HG03442 (cell line): ENCODE measurements around the gene GMDS.
"Not testable (repeated sequence)": the region's sequence is repeated elsewhere in the genome, so short reads cannot be mapped to it uniquely, and the experiment has no call there.

Experiments used
- ATAC-seq: cut with Tn5 transposase; IDR thresholded peaks from one replicate; pipeline ENCODE4 v1.9.1; 2021; ENCODE audit warnings: mild to moderate bottlenecking, moderate library complexity; ENCODE audit not compliant: unreplicated experiment

The GMDS gene

DNA sequence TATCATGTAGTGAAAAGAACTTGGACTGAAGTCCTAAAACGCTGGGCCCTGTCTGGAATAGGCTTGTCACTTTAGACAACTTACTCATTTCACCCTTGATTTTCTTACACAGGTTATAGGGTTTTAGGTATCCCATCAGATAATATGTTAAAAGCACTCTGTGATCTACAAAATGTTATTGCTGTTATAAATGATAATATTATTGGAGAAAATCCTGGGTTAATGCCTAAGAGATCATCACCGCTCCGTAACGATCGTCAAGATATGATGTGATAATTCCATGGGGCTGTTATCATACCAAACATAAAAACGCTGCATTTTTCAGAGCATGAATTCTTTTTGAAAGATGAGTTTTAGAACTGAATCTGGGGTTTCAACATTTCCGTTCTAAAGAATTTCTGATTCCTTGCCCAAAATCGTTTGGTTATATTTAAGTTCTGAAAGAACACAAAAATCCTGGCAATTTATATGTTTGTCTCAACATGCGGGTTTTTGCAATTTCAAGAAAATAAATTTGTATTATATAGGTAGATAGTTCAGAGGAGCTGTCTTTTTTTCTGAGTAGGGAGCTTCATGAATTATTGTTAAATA, 480.9 kb downstream of the GMDS start:
- ATAC-seq: no peak

DNA sequence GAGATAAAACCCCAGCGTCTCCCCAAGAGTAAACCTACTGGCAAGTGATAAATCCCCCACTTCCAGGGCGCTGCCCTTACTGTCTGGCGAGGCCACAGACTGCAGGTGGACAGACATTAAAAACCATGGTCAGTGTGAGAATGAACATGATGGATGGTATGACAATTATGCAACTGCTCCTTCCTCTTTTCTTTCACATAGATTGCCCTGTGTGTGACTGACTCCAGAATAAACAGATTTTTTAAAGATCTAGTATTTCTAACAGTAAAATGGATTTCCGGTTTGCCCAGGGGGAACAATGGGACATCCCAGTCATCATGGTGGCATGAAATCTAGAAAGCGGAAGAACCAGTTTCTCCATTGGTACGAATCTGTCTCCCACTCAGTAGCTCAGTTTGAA, 482.0 kb downstream of the GMDS start:
- ATAC-seq: no peak

DNA sequence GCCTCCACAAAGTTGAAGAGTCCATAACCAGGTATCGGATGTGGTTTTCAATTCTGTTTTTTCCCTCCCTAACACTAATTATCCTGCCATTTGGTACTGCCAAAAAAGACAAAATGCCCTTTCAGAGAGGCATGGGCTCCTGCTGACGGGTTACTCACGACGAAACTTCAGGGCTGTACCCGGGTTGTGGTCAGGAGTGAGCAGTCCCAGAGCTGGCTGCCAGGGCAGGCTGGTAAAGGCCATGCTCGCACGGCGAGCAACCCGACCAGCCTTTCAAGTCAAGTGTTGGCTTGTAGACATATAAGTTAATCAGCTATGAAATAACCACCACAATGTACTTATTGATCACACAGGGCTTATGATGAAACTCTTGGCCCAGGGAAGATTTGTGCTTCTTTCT, 483.2 kb downstream of the GMDS start:
- no peak for ATAC-seq

- no peak for ATAC-seq
These were observed 483.9 kb downstream of the GMDS start for GRCh38 chr6:1761477-1761877.

DNA sequence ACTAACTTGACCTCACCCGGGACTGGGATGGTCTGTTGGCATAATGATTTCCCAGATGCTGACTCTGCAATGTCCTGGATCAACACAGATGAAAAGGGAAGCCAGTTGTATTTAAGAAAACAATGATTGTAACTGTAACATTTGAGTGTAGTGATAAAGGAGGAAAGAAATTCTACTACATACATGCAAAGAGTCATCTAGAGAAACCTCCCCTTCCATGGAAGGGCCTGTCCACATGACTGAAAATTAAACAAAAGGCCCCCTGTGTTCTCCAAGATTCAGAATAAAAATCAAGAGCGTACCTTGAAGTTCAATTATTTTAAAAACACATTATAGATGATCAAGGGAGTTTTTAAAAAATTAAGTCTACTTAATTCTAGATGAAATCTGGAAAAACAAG, 484.5 kb downstream of the GMDS start:
- no peak for ATAC-seq

GRCh38 chr6:1759870-1760269, 485.5 kb downstream of the GMDS start:
- ATAC-seq: no peak

DNA sequence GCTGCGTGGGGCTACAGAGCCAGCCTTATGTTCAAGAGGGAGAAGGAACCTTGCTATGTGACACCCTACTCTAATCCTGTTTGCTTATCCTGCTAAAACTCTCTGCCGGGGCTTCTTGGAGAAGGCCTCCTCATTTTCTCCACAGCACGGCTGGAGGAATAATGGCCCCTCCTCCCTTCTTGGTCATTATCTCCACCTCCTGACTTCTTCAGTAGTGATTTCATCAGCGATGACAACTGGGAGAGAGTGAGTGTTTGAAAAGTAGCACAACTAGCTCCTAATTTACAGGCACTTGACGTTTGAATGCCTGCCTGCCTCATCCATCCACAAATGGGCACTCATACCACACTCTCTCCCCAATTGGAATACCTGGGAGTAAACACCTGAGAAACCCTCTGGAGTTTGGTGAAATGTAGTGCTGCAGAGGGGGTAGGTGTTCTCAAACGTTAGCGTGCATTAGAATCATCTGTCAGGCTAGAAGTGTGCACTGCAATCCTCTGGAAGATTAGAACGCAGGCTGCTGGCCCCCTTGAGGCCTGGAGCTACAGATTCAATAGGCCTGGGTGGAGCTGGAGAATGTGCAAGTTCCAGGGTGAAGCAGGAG, 487.2 kb downstream of the GMDS start:
- no peak for ATAC-seq

- ATAC-seq: no peak
These were observed 488.3 kb downstream of the GMDS start for GRCh38 chr6:1757131-1757530.

DNA sequence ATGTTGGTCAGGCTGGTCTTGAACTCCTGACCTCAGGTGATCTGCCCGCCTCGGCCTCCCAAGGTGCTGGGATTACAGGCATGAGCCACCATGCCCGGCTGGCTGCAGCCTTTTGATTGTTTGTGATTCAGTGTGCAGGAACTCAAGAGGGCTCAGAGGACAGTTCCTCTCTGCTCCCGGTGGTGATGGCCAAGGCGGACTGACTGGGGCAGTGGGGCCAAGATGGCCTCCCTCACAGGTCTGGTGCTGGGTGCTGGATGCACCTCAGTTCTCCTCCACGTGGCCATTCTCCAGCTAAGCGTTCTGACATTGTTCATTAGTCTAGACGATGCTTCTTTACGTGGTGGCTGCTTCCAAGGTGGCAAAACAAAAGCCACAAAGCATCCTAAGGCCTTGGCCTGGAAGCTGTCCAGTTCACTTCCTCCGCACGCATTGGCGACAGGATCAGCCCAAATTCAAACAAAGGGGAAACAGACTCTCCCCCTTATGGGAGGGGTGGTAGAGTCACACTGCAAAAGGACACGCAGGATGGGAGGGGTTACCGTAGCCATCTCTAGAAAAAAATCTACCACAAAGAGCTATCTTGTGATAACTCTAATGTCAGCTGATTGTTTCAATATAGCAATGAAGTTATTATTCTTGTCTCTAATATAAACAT, 488.8 kb downstream of the GMDS start:
- no peak for ATAC-seq

GRCh38 chr6:1751063-1751462, 494.3 kb downstream of the GMDS start:
- ATAC-seq: not testable (repeated sequence)

DNA sequence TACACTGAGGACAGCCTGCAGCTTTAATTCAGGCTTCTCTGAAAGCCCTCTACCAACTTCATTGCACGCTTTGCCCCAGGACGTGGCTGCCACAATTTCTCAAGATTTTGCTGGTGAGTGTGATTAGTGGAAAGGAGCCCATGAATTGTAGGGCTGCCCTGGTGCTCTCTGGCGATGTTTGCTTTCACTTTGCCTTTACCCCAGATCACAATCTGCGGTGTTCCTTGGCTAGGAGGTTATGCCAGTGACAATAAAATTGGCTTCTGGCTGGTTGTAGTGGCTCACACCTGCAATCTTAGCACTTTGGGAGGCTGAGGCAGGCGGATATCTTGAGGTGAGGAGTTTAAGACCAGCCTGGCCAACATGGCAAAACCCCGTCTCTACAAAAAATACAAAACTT, 496.4 kb downstream of the GMDS start:
- no peak for ATAC-seq

GRCh38 chr6:1747531-1747930, 497.9 kb downstream of the GMDS start:
- ATAC-seq: no peak

DNA sequence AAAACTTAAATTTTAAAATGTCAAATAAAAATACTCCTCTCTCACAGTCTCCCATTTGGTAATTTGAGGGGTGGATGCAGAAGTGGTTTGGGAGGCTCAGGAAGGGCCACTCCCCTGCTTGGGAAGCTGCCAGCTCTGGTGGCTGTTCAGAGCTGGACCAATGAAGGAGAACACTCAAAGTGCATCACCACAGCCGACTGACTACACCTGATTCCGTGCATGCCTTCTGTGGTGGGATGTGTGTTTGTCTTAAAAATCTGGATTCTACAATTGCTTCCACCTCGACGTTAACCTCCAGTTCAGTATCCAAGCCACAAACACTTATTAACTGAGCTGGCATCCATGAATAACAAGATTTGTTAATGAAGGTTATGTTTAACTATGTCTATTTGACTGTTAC, 498.4 kb downstream of the GMDS start:
- no peak for ATAC-seq

DNA sequence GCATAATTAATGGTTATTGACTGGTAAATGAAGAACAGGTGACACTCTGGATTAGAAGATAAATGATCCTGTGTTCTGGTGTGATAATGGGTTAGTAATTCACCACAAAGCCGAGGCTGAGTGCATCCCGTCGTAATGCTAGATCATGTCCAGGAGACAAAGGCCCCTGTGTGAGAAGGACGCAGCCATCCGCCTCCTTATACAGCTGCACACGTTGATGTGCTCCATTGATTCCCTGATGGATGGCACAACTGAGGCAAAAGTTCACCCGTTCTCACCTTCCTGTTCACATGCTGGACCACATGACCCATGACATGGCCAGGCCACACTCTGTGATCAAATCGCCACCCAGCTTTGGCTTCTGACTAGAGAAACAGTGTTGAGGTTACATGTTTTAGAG, 499.6 kb downstream of the GMDS start:
- ATAC-seq: no peak

- no peak for ATAC-seq
These were observed 500.9 kb downstream of the GMDS start for GRCh38 chr6:1744543-1744942.

- peak; percentile 89 for ATAC-seq
These were observed 505.7 kb downstream of the GMDS start for GRCh38 chr6:1739680-1740079.

GRCh38 chr6:1739220-1739619, 506.2 kb downstream of the GMDS start:
- ATAC-seq: peak; percentile 36

DNA sequence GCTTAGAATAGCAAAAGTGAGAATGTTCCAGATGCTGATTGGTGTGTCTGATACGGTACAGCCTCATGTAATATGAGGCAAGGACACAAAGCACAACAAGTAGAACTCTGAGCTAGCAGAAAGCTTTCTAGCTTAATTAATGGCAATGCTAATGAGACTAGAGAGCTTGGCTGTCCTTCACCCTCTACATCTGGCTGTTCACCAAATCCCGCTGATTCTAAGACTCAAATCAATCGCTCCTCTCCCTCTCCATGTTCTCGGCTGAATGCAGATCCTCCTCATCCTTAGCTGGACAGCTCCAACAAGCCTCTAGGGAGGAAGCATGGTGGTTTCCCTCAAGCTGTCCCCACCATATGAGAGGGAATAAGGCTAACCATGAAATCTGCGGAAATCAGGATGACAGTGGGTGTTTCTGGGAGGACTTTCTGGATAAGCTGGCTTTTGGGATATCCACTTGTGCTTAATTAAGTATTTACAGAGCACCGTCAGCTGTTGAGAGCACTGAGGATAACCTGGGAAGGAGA, 506.8 kb downstream of the GMDS start:
- no peak for ATAC-seq

DNA sequence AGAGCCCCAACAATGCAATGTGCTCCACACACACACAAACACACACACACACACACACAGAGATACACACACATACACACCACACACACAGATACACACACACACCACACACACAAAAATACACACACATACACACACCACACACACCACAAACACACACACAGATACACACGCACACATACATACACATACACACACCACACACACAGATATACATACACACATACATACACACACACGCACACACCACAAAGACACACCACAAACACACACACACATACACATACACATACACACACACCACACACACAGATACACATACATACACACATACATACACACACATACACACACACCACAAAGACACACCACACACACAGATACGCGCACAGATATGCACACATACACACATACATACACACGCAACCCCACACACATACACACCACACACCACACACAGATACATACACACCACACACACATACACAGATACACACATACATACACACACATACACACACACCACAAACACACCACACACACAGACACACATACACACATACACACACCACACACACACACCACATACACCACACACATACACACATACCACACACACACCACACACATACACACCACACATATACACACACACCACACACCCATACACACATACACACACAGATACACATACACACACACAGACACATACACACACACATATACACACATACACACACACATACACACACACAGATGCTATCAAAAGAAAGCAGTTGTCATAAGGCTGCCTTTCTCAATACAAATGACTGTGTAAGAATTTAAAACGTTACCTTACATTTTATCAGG, 507.7 kb downstream of the GMDS start:
- ATAC-seq: no peak

- no peak for ATAC-seq
These were observed 508.9 kb downstream of the GMDS start for GRCh38 chr6:1736346-1737105.
